Measurements from ENCODE around the gene GCKR. TPM values are rescaled to one million over a fixed set of nuclear protein-coding genes. Genes with fewer than 3 reads are reported as not detected.

GCKR gene
- total and polyA plus RNA-seq, 2 of the 13 experiments (the other 11 are each of a cell fraction or from before 2014, with no cell fraction given), result 15.2 to 48.3 TPM

DNA sequence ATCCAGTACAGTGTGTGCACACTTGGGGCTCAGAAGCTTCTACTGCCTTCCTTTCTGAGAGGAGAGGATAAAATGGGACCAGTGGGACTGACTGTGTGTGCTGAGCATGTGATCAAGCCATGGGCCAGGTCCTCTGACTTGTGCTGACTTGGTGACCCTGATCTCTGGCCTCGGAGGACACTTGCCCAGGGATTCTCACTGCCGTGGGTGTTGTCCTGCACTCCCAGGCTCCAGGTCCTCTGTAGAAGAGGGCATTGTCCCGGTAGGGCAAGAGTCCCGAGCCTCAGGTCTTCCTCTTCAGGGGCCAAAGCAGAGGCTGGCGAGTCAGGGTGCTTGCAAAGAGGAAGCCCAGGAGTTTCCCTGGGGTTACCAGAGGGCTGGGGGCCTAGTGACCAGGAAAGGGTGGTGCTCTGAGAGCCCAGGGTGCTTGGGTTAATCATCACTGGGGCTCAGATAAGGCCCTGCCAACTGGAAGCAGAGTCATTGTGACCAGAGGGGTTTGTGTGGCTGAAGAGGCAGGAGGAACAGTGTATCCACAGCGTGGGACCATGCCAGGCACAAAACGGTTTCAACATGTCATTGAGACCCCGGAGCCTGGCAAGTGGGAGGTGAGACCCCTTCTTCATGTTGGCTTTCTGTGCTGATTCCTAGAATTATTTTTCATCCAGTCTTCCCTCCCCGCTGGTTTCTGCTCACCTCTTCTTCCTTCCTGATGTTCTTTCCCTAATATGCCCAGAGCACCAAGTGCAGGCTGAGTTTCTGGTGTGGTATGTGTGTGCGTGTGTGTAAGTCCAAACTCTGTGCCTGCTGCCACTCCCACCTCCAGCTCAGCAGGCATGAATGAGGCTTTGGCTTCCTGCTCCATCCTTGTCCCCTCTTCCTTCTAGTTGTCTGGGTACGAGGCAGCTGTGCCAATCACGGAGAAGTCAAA, at the start of gene GCKR (continued):
- TF ChIP-seq AGO2 (optimal IDR thresholded peaks at IDR 0.05; ENCODE audit: low read depth, low read length) (no peak), ZNF768 (CRISPR knock-in tag; IDR thresholded peaks at IDR 0.05) (no peak), NFIC (IDR thresholded peaks at IDR 0.05; ENCODE audit: low read length) (peak; percentile 0; the same call in 1 of the 2 replicates), ZNF598 (CRISPR knock-in tag; IDR thresholded peaks at IDR 0.05; ENCODE audit: borderline replicate concordance) (0 out of 2 replicates have a peak, but pooled peaks have one; percentile 87), ZNF431 (CRISPR knock-in tag; IDR thresholded peaks at IDR 0.05; ENCODE audit: borderline replicate concordance, low read depth) (peak; percentile 27; the same call in 1 of the 2 replicates), ZNF354B (CRISPR knock-in tag; IDR thresholded peaks at IDR 0.05) (peak; percentile 75; the same call in 1 of the 2 replicates), SAFB2 (CRISPR knock-in tag; IDR thresholded peaks at IDR 0.05; ENCODE audit: borderline replicate concordance, low read depth) (no peak), ZFP62 (CRISPR knock-in tag; IDR thresholded peaks at IDR 0.05) (no peak), ZNF382 (CRISPR knock-in tag; IDR thresholded peaks at IDR 0.05; ENCODE audit: borderline replicate concordance) (no peak), MAF1 (CRISPR knock-in tag; IDR thresholded peaks at IDR 0.05; ENCODE audit: borderline replicate concordance) (no peak), ZNF746 (CRISPR knock-in tag; IDR thresholded peaks at IDR 0.05) (peak; percentile 69; the same call in 1 of the 2 replicates), ZNF274 (CRISPR knock-in tag; IDR thresholded peaks at IDR 0.05) (peak; percentile 53; the same call in 1 of the 2 replicates), KLF9 (CRISPR knock-in tag; IDR thresholded peaks at IDR 0.05; ENCODE audit: low read depth) (no peak), CAMTA2 (CRISPR knock-in tag; IDR thresholded peaks at IDR 0.05; ENCODE audit: borderline replicate concordance) (no peak), ZNF761 (CRISPR knock-in tag; conservative IDR thresholded peaks at IDR 0.05) (no peak), SP2 (CRISPR knock-in tag; IDR thresholded peaks at IDR 0.05) (peak; percentile 43), ZBTB21 (CRISPR knock-in tag; IDR thresholded peaks at IDR 0.05) (no peak), SYNCRIP (IDR thresholded peaks at IDR 0.05; ENCODE audit: insufficient read depth, low read depth, low read length) (no peak), ZNF589 (CRISPR knock-in tag; conservative IDR thresholded peaks at IDR 0.05) (peak; percentile 94), ZNF234 (CRISPR knock-in tag; conservative IDR thresholded peaks at IDR 0.05) (0 out of 2 replicates have a peak, but pooled peaks have one; percentile 82)
- TF ChIP-seq, protein P1, sequence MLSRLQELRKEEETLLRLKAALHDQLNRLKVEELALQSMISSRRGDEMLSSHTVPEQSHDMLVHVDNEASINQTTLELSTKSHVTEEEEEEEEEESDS (CRISPR knock-in tag; IDR thresholded peaks at IDR 0.05; ENCODE audit: borderline replicate concordance), result 0 out of 2 replicates have a peak, but pooled peaks have one; percentile 59
- TF ChIP-seq, protein P2, sequence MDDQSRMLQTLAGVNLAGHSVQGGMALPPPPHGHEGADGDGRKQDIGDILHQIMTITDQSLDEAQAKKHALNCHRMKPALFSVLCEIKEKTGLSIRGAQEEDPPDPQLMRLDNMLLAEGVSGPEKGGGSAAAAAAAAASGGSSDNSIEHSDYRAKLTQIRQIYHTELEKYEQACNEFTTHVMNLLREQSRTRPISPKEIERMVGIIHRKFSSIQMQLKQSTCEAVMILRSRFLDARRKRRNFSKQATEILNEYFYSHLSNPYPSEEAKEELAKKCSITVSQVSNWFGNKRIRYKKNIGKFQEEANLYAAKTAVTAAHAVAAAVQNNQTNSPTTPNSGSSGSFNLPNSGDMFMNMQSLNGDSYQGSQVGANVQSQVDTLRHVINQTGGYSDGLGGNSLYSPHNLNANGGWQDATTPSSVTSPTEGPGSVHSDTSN (CRISPR knock-in tag; IDR thresholded peaks at IDR 0.05; ENCODE audit: borderline replicate concordance), result no peak

Measured in HepG2 (cell line).